Measurements from ENCODE around the gene CCDC24.

The CCDC24 gene

GRCh38 chr1:43952731-43953346 lies 38.6 kb upstream of the CCDC24 start:
- peaks cover 18% of the 10 kb centered on the region for H3K36me3 ChIP-seq (ENCODE audit: control insufficient read depth, insufficient read depth, low read length)

GRCh38 chr1:43953361-43953760 lies 38.0 kb upstream of the CCDC24 start:
- H3K4me1 ChIP-seq (ENCODE audit: control insufficient read depth, insufficient read depth, low read length): peaks cover 4% of the 10 kb centered on the region
- no peaks in the 10 kb centered on the region for H3K9me3 ChIP-seq (ENCODE audit: control insufficient read depth, insufficient read depth, low read length)
- H3K9ac ChIP-seq (ENCODE audit: low read depth, low read length): no peak overlapping the region
- no peak overlapping the region for H3K4me3 ChIP-seq (ENCODE audit: low read depth, low read length)
- peaks cover 22% of the 10 kb centered on the region for H3K36me3 ChIP-seq (ENCODE audit: control insufficient read depth, insufficient read depth, low read length)
- no peak overlapping the region for H3K27ac ChIP-seq (ENCODE audit: low read depth, low read length)
- H3K27me3 ChIP-seq (ENCODE audit: control insufficient read depth, insufficient read depth, low read length): no peaks in the 10 kb centered on the region

More at GRCh38 chr1:43952731-43953346, 38.6 kb upstream of the CCDC24 start:
- Histone ChIP-seq H3K27me3 (ENCODE audit: control insufficient read depth, insufficient read depth, low read length) (no peaks in the 10 kb centered on the region), H3K27ac (ENCODE audit: low read depth, low read length) (no peak overlapping the region), H3K4me1 (ENCODE audit: control insufficient read depth, insufficient read depth, low read length) (peaks cover 9% of the 10 kb centered on the region), H3K4me3 (ENCODE audit: low read depth, low read length) (no peak overlapping the region), H3K9ac (ENCODE audit: low read depth, low read length) (no peak overlapping the region), H3K9me3 (ENCODE audit: control insufficient read depth, insufficient read depth, low read length) (no peaks in the 10 kb centered on the region)

- Histone ChIP-seq H3K4me1 (ENCODE audit: control insufficient read depth, insufficient read depth, low read length) (peaks cover 4% of the 10 kb centered on the region), H3K9me3 (ENCODE audit: control insufficient read depth, insufficient read depth, low read length) (no peaks in the 10 kb centered on the region), H3K4me3 (ENCODE audit: low read depth, low read length) (no peak overlapping the region), H3K27ac (ENCODE audit: low read depth, low read length) (no peak overlapping the region), H3K27me3 (ENCODE audit: control insufficient read depth, insufficient read depth, low read length) (no peaks in the 10 kb centered on the region), H3K36me3 (ENCODE audit: control insufficient read depth, insufficient read depth, low read length) (peaks cover 27% of the 10 kb centered on the region), H3K9ac (ENCODE audit: low read depth, low read length) (no peak overlapping the region)
These were observed 37.4 kb upstream of the CCDC24 start for GRCh38 chr1:43954036-43954435.

GRCh38 chr1:43956234-43956633 lies 35.2 kb upstream of the CCDC24 start:
- Histone ChIP-seq H3K27ac (ENCODE audit: low read depth, low read length) (no peak overlapping the region), H3K36me3 (ENCODE audit: control insufficient read depth, insufficient read depth, low read length) (peaks cover 24% of the 10 kb centered on the region)

GRCh38 chr1:43957407-43958040 lies 33.9 kb upstream of the CCDC24 start:
- H3K27ac ChIP-seq (ENCODE audit: low read depth, low read length): no peak overlapping the region
- H3K9ac ChIP-seq (ENCODE audit: low read depth, low read length): no peak overlapping the region
- no peak overlapping the region for H3K4me3 ChIP-seq (ENCODE audit: low read depth, low read length)
- no peaks in the 10 kb centered on the region for H3K9me3 ChIP-seq (ENCODE audit: control insufficient read depth, insufficient read depth, low read length)
- H3K4me1 ChIP-seq (ENCODE audit: control insufficient read depth, insufficient read depth, low read length): peaks cover 4% of the 10 kb centered on the region
- no peaks in the 10 kb centered on the region for H3K27me3 ChIP-seq (ENCODE audit: control insufficient read depth, insufficient read depth, low read length)
- peaks cover 32% of the 10 kb centered on the region for H3K36me3 ChIP-seq (ENCODE audit: control insufficient read depth, insufficient read depth, low read length)

More at GRCh38 chr1:43956234-43956633, 35.2 kb upstream of the CCDC24 start:
- Histone ChIP-seq H3K27me3 (ENCODE audit: control insufficient read depth, insufficient read depth, low read length) (no peaks in the 10 kb centered on the region), H3K9ac (ENCODE audit: low read depth, low read length) (no peak overlapping the region), H3K4me3 (ENCODE audit: low read depth, low read length) (no peak overlapping the region), H3K4me1 (ENCODE audit: control insufficient read depth, insufficient read depth, low read length) (peaks cover 4% of the 10 kb centered on the region), H3K9me3 (ENCODE audit: control insufficient read depth, insufficient read depth, low read length) (no peaks in the 10 kb centered on the region)

GRCh38 chr1:43958351-43959255 lies 32.8 kb upstream of the CCDC24 start:
- no peak overlapping the region for H3K9ac ChIP-seq (ENCODE audit: low read depth, low read length)
- H3K9me3 ChIP-seq (ENCODE audit: control insufficient read depth, insufficient read depth, low read length): no peaks in the 10 kb centered on the region
- H3K4me1 ChIP-seq (ENCODE audit: control insufficient read depth, insufficient read depth, low read length): no peaks in the 10 kb centered on the region
- peaks cover 32% of the 10 kb centered on the region for H3K36me3 ChIP-seq (ENCODE audit: control insufficient read depth, insufficient read depth, low read length)
- no peaks in the 10 kb centered on the region for H3K27me3 ChIP-seq (ENCODE audit: control insufficient read depth, insufficient read depth, low read length)
- no peak overlapping the region for H3K27ac ChIP-seq (ENCODE audit: low read depth, low read length)
- H3K4me3 ChIP-seq (ENCODE audit: low read depth, low read length): no peak overlapping the region

GRCh38 chr1:43960798-43961197 lies 30.6 kb upstream of the CCDC24 start:
- no peak overlapping the region for H3K27ac ChIP-seq (ENCODE audit: low read depth, low read length)
- no peak overlapping the region for H3K9ac ChIP-seq (ENCODE audit: low read depth, low read length)
- no peak overlapping the region for H3K4me3 ChIP-seq (ENCODE audit: low read depth, low read length)
- H3K4me1 ChIP-seq (ENCODE audit: control insufficient read depth, insufficient read depth, low read length): no peaks in the 10 kb centered on the region
- H3K27me3 ChIP-seq (ENCODE audit: control insufficient read depth, insufficient read depth, low read length): no peaks in the 10 kb centered on the region
- H3K36me3 ChIP-seq (ENCODE audit: control insufficient read depth, insufficient read depth, low read length): peaks cover 32% of the 10 kb centered on the region
- H3K9me3 ChIP-seq (ENCODE audit: control insufficient read depth, insufficient read depth, low read length): no peaks in the 10 kb centered on the region

GRCh38 chr1:43961692-43962091 lies 29.7 kb upstream of the CCDC24 start:
- H3K36me3 ChIP-seq (ENCODE audit: control insufficient read depth, insufficient read depth, low read length): peaks cover 33% of the 10 kb centered on the region
- no peaks in the 10 kb centered on the region for H3K27me3 ChIP-seq (ENCODE audit: control insufficient read depth, insufficient read depth, low read length)
- no peaks in the 10 kb centered on the region for H3K4me1 ChIP-seq (ENCODE audit: control insufficient read depth, insufficient read depth, low read length)
- H3K4me3 ChIP-seq (ENCODE audit: low read depth, low read length): no peak overlapping the region
- no peak overlapping the region for H3K27ac ChIP-seq (ENCODE audit: low read depth, low read length)
- no peaks in the 10 kb centered on the region for H3K9me3 ChIP-seq (ENCODE audit: control insufficient read depth, insufficient read depth, low read length)
- H3K9ac ChIP-seq (ENCODE audit: low read depth, low read length): no peak overlapping the region

- Histone ChIP-seq H3K36me3 (ENCODE audit: control insufficient read depth, insufficient read depth, low read length) (peaks cover 33% of the 10 kb centered on the region), H3K4me3 (ENCODE audit: low read depth, low read length) (no peak overlapping the region), H3K9me3 (ENCODE audit: control insufficient read depth, insufficient read depth, low read length) (no peaks in the 10 kb centered on the region), H3K4me1 (ENCODE audit: control insufficient read depth, insufficient read depth, low read length) (no peaks in the 10 kb centered on the region), H3K9ac (ENCODE audit: low read depth, low read length) (no peak overlapping the region), H3K27me3 (ENCODE audit: control insufficient read depth, insufficient read depth, low read length) (no peaks in the 10 kb centered on the region), H3K27ac (ENCODE audit: low read depth, low read length) (no peak overlapping the region)
These were observed 29.1 kb upstream of the CCDC24 start for GRCh38 chr1:43962324-43962723.

- Histone ChIP-seq H3K27ac (ENCODE audit: low read depth, low read length) (no peak overlapping the region), H3K9me3 (ENCODE audit: control insufficient read depth, insufficient read depth, low read length) (no peaks in the 10 kb centered on the region), H3K4me3 (ENCODE audit: low read depth, low read length) (no peak overlapping the region), H3K36me3 (ENCODE audit: control insufficient read depth, insufficient read depth, low read length) (peaks cover 27% of the 10 kb centered on the region; the same call in 1 of the 2 replicates), H3K27me3 (ENCODE audit: control insufficient read depth, insufficient read depth, low read length) (no peaks in the 10 kb centered on the region), H3K4me1 (ENCODE audit: control insufficient read depth, insufficient read depth, low read length) (no peaks in the 10 kb centered on the region), H3K9ac (ENCODE audit: low read depth, low read length) (no peak overlapping the region)
These were observed 28.4 kb upstream of the CCDC24 start for GRCh38 chr1:43963006-43963405.

GRCh38 chr1:43963890-43964289 lies 27.5 kb upstream of the CCDC24 start:
- Histone ChIP-seq H3K4me3 (ENCODE audit: low read depth, low read length) (no peak overlapping the region), H3K9me3 (ENCODE audit: control insufficient read depth, insufficient read depth, low read length) (no peaks in the 10 kb centered on the region), H3K36me3 (ENCODE audit: control insufficient read depth, insufficient read depth, low read length) (peaks cover 21% of the 10 kb centered on the region; the same call in 1 of the 2 replicates), H3K9ac (ENCODE audit: low read depth, low read length) (no peak overlapping the region), H3K27ac (ENCODE audit: low read depth, low read length) (no peak overlapping the region), H3K4me1 (ENCODE audit: control insufficient read depth, insufficient read depth, low read length) (no peaks in the 10 kb centered on the region), H3K27me3 (ENCODE audit: control insufficient read depth, insufficient read depth, low read length) (no peaks in the 10 kb centered on the region)
